Keratinocyte (primary cell): ENCODE measurements around the gene EGFL7. TPM values are rescaled to one million over a fixed set of nuclear protein-coding genes. Genes with fewer than 3 reads are reported as not detected.

Source experiments
- DNase-seq: peaks from one replicate; pipeline ENCODE4 v3.0.0-alpha.2; 2011; ENCODE audit warnings: low read depth, missing footprints, low spot score
- FAIRE-seq: peaks from 2 replicates; lab custom pipeline; 2011; peaks lifted over from hg19 to GRCh38; lab: Jason Lieb, UNC
- H2AFZ ChIP-seq: 2 replicates; pipeline ENCODE4 v1.6.0; 2012; ENCODE audit warnings: low read length, control low read depth, inconsistent platforms; ENCODE audit not compliant: control insufficient read depth
- H3K27ac ChIP-seq: 2 replicates; pipeline ENCODE4 v1.5.1; 2011; ENCODE audit warnings: low read length; ENCODE audit not compliant: control insufficient read depth, insufficient read depth
- H3K27me3 ChIP-seq: 3 replicates; pipeline ENCODE4 v1.6.0; 2011; ENCODE audit warnings: low read length; ENCODE audit not compliant: control insufficient read depth, insufficient read depth; ENCODE audit errors: extremely low read depth
- H3K36me3 ChIP-seq, 2 experiments: 2 replicates in 1 of 2; 3 replicates in 1 of 2; pipeline ENCODE4 v1.5.1; 2011; ENCODE audit warnings: low read length in 2 of 2, mild to moderate bottlenecking in 1 of 2; ENCODE audit not compliant: control insufficient read depth in 2 of 2, insufficient read depth in 2 of 2; ENCODE audit errors: extremely low read depth in 1 of 2
- H3K4me1 ChIP-seq: 3 replicates; pipeline ENCODE4 v1.5.1; 2011; ENCODE audit warnings: low read length; ENCODE audit not compliant: control insufficient read depth, insufficient read depth; ENCODE audit errors: extremely low read depth
- H3K4me2 ChIP-seq: 3 replicates; pipeline ENCODE4 v1.6.0; 2011; ENCODE audit warnings: low read depth, low read length; ENCODE audit not compliant: control insufficient read depth, insufficient read depth; ENCODE audit errors: extremely low read depth
- H3K4me3 ChIP-seq, 3 experiments: fragments of 200-600 bp in 1 of 3; sonication (generic) in 1 of 3; 2 replicates in 2 of 3; 3 replicates in 1 of 3; pipeline ENCODE4 v1.5.1; 2011 to 2016; ENCODE audit warnings: low read length in 3 of 3, mild to moderate bottlenecking in 3 of 3, control low read depth in 2 of 3, inconsistent platforms in 1 of 3, low read depth in 1 of 3, mixed read lengths in 1 of 3, mixed run types in 1 of 3, moderate library complexity in 1 of 3; ENCODE audit not compliant: control insufficient read depth in 2 of 3, insufficient read depth in 2 of 3; ENCODE audit errors: extremely low read depth in 1 of 3
- H3K79me2 ChIP-seq: 2 replicates; pipeline ENCODE4 v1.6.0; 2012; ENCODE audit warnings: low read length; ENCODE audit not compliant: control insufficient read depth, insufficient read depth
- H3K9ac ChIP-seq: 3 replicates; pipeline ENCODE4 v1.6.0; 2011; ENCODE audit warnings: low read length; ENCODE audit not compliant: control insufficient read depth, insufficient read depth; ENCODE audit errors: extremely low read depth
- H3K9me1 ChIP-seq: 3 replicates; pipeline ENCODE4 v1.6.0; 2011; ENCODE audit warnings: low read length; ENCODE audit not compliant: control insufficient read depth, insufficient read depth; ENCODE audit errors: extremely low read depth
- H3K9me3 ChIP-seq: 2 replicates; pipeline ENCODE4 v1.5.1; 2012; ENCODE audit warnings: low read depth, low read length; ENCODE audit not compliant: control insufficient read depth
- H4K20me1 ChIP-seq: 3 replicates; pipeline ENCODE4 v1.6.0; 2011; ENCODE audit warnings: low read length; ENCODE audit not compliant: control insufficient read depth, insufficient read depth; ENCODE audit errors: extremely low read depth
- EZH2 ChIP-seq: IDR thresholded peaks from one replicate; pipeline ENCODE4 v1.6.1; 2012; ENCODE audit warnings: inconsistent platforms, mild to moderate bottlenecking, low read length, moderate library complexity
- dilution Hi-C: fragments of 300-500 bp; cut with MboI; formaldehyde crosslinking; loops from one replicate; pipeline ENCODE4 v1.7.0; 2020; ENCODE audit warnings: low sequenced_read_pairs; ENCODE audit not compliant: extremely low pct_ligation_motif_present
- polyA plus RNA-seq, 5 experiments: library from polyadenylated mRNA; depleted of rRNA in 3 of 5; stranded (reverse) in 3 of 5; stranded (forward) in 1 of 5; unstranded in 1 of 5; fragments of >200 nt; gene quantifications; 1 replicate in 1 of 5; 2 replicates in 3 of 5; 3 replicates in 1 of 5; pipeline versions ENCODE4 v1.2.1 to v1.2.3, GENCODE V29; 2011 to 2012; ENCODE audit warnings: missing spikeins in 2 of 5, low read depth in 1 of 5, low replicate concordance in 1 of 5
- TF ChIP-seq, protein P1 (sequence below), 3 experiments: IDR thresholded peaks in 1 of 3; conservative IDR thresholded peaks in 1 of 3; optimal IDR thresholded peaks in 1 of 3; 2 replicates in 2 of 3; 3 replicates in 1 of 3; pipeline versions ENCODE3 to v1.5.1; 2011; ENCODE audit warnings: low read length in 3 of 3, mild to moderate bottlenecking in 3 of 3, moderate library complexity in 2 of 3, control low read depth in 1 of 3, inconsistent platforms in 1 of 3; ENCODE audit not compliant: insufficient read depth in 2 of 3; ENCODE audit errors: extremely low read depth in 1 of 3

EGFL7 gene
- polyA plus RNA-seq, 1 donor (not counting 4 experiments of a cell fraction or from before 2014, with no cell fraction given) = 4.2 TPM

DNA sequence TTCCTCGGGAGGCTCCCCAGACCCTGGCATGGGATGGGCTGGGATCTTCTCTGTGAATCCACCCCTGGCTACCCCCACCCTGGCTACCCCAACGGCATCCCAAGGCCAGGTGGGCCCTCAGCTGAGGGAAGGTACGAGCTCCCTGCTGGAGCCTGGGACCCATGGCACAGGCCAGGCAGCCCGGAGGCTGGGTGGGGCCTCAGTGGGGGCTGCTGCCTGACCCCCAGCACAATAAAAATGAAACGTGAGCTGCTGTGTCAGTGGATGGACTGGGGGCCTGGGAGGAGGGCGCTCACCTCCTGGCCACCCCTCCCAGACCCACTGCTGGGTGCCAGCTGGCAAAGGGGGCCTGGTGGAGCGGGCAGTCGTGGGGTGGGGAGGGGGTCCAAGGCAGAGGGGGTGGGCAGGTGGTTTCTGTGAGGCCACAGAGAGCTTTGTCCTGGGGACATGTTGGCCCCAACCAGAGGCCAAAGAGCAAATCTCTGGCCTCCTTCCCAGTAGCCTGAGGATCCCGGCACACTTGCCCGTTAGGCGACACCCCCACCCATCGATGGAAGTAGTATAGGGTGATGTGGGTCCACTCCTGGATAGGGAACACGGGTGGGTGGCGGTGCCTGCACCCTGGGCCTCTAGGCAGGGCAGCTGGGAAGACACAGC lies 9.8 kb downstream of the EGFL7 start:
- FAIRE-seq = no peak
- dilution Hi-C loops = no loop called here
- H3K79me2 ChIP-seq = no peaks in the 10 kb centered on the region

DNA sequence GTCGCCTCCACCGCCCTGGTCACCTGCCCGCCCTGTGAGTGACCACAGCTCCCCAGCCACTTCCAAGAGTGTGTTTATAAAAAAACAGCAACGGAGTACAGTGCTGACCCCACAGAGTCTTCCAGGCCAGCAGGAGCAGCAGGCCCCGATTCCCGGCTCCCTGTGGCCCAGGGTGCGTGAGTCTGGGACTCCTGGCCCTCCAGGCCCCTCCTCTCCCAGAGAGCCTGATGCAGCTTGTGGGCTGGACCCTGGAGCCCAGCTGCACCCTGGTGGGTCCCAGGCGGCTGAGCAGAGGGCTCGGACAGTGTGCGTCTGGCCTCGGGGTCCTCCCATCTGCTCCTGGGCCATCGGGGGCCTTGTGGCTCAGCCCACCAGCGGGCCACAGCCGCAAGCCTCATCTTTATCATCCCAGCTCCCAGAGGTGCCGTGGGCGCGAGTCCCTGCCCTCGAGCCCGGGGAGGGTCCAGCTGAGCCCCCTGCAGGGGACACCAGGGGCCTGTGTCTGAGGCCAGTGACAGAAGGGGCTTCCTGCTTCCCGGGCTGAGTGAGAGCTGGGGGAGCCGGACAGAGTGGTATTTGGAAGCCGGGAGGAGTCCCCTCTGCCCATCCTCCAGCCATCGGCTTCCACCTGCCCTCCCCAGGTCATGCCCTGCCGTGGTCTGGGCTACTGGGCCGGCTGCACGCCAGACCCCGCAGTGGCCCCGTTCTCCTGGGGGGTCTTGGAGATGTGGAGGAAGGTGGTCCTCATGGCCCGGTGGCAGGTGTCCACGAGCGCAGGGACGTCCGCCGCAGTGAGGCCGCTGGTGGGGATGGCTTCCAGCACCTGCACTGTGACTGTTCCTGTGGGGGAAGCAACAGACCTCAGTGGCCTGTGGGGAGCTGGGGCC lies 10.6 kb downstream of the EGFL7 start:
- no peak overlapping the region for H3K4me3 ChIP-seq
- peaks cover 4% of the 10 kb centered on the region for H3K4me1 ChIP-seq
- no peaks in the 10 kb centered on the region for H4K20me1 ChIP-seq
- H3K9me1 ChIP-seq = no peaks in the 10 kb centered on the region
- TF ChIP-seq EZH2 = no peak
- TF ChIP-seq, protein P1, sequence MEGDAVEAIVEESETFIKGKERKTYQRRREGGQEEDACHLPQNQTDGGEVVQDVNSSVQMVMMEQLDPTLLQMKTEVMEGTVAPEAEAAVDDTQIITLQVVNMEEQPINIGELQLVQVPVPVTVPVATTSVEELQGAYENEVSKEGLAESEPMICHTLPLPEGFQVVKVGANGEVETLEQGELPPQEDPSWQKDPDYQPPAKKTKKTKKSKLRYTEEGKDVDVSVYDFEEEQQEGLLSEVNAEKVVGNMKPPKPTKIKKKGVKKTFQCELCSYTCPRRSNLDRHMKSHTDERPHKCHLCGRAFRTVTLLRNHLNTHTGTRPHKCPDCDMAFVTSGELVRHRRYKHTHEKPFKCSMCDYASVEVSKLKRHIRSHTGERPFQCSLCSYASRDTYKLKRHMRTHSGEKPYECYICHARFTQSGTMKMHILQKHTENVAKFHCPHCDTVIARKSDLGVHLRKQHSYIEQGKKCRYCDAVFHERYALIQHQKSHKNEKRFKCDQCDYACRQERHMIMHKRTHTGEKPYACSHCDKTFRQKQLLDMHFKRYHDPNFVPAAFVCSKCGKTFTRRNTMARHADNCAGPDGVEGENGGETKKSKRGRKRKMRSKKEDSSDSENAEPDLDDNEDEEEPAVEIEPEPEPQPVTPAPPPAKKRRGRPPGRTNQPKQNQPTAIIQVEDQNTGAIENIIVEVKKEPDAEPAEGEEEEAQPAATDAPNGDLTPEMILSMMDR (optimal IDR thresholded peaks at IDR 0.05 in 1 of 3, IDR thresholded peaks at IDR 0.05 in 1 of 3, conservative IDR thresholded peaks at IDR 0.05 in 1 of 3; ENCODE audit: extremely low read depth in 1 of 3, insufficient read depth in 2 of 3, low read length in 3 of 3) = no peak
- H3K27me3 ChIP-seq = peaks cover 4% of the 10 kb centered on the region
- dilution Hi-C loops = no loop called here
- H2AFZ ChIP-seq = no peak overlapping the region
- no peak overlapping the region for H3K9ac ChIP-seq
- H3K36me3 ChIP-seq = peaks cover 6 to 15% of the 10 kb centered on the region in 2 experiments
- FAIRE-seq (no peak), DNase-seq (no peak)
- H3K9me3 ChIP-seq = no peaks in the 10 kb centered on the region
- no peak overlapping the region for H3K27ac ChIP-seq
- H3K4me2 ChIP-seq = no peak overlapping the region
- H3K79me2 ChIP-seq = no peaks in the 10 kb centered on the region

More for the DNA sequence above, 9.8 kb downstream of the EGFL7 start:
- DNase-seq = no peak
- peaks cover 4% of the 10 kb centered on the region for H3K4me1 ChIP-seq
- no peak overlapping the region for H3K4me3 ChIP-seq
- no peak overlapping the region for H2AFZ ChIP-seq
- no peaks in the 10 kb centered on the region for H4K20me1 ChIP-seq
- H3K4me2 ChIP-seq = no peak overlapping the region
- no peak overlapping the region for H3K27ac ChIP-seq
- no peak overlapping the region for H3K9ac ChIP-seq
- no peaks in the 10 kb centered on the region for H3K9me3 ChIP-seq
- H3K27me3 ChIP-seq = peaks cover 10% of the 10 kb centered on the region
- TF ChIP-seq EZH2 = no peak
- TF ChIP-seq, protein P1 (optimal IDR thresholded peaks at IDR 0.05 in 1 of 3, IDR thresholded peaks at IDR 0.05 in 1 of 3, conservative IDR thresholded peaks at IDR 0.05 in 1 of 3; ENCODE audit: extremely low read depth in 1 of 3, insufficient read depth in 2 of 3, low read length in 3 of 3) = no peak
- no peaks in the 10 kb centered on the region for H3K9me1 ChIP-seq
- H3K36me3 ChIP-seq = peaks cover 6 to 15% of the 10 kb centered on the region in 2 experiments
